HG02938 (cell line): ENCODE data around the gene TINCR.

ENCODE experiments used
- ATAC-seq: cut with Tn5 transposase; IDR thresholded peaks from one replicate; pipeline ENCODE4 v1.9.1; 2021; ENCODE audit warnings: mild to moderate bottlenecking, moderate library complexity; ENCODE audit not compliant: unreplicated experiment

Gene TINCR

GRCh38 chr19:5519076-5519475 is 48.7 kb downstream of the TINCR start:
- ATAC-seq: no peak

- ATAC-seq: no peak
These were observed 52.0 kb downstream of the TINCR start for GRCh38 chr19:5515737-5516136.

GRCh38 chr19:5514001-5514400 is 53.8 kb downstream of the TINCR start:
- ATAC-seq: no peak

GRCh38 chr19:5512715-5513114 is 55.0 kb downstream of the TINCR start:
- ATAC-seq: no peak
